Measurements from ENCODE around the gene TIMM29. TPM values are rescaled to one million over a fixed set of nuclear protein-coding genes. Genes with fewer than 3 reads are reported as not detected.

Gene TIMM29
- total RNA-seq, 3 donors from 2014 or later (not counting 1 experiment from before 2014, with no cell fraction given) = 20.7 to 30.9 (median 24.1) TPM

GRCh38 chr19:10963865-10964264 is 35.3 kb downstream of the TIMM29 start:
- ATAC-seq (no peak), DNase-seq (no peak)
- peak overlapping the region; percentile 56 for H3K4me3 Mint-ChIP-seq
- no peaks in the 10 kb centered on the region for H3K36me3 ChIP-seq (ENCODE audit: control insufficient read depth, insufficient read depth, low read length)
- H3K9me3 Mint-ChIP-seq = no peaks in the 10 kb centered on the region
- H3K4me1 ChIP-seq (ENCODE audit: control insufficient read depth, insufficient read depth, low read length) = peaks cover 47% of the 10 kb centered on the region
- H3K36me3 Mint-ChIP-seq = no peaks in the 10 kb centered on the region
- no peak overlapping the region for H3K4me3 ChIP-seq (ENCODE audit: low read length)
- no peaks in the 10 kb centered on the region for H3K27me3 ChIP-seq (ENCODE audit: control insufficient read depth, insufficient read depth, low read length)
- WGBS (ENCODE audit: insufficient coverage) = 64% methylated on average over 4 of the region's 4 CpGs
- H3K27ac ChIP-seq (ENCODE audit: low read length) = peak overlapping the region; percentile 48
- peaks cover 40 to 46% of the 10 kb centered on the region in 2 donors for H3K4me1 Mint-ChIP-seq
- no peak for TF ChIP-seq CTCF (IDR thresholded peaks at IDR 0.05)
- no peaks in the 10 kb centered on the region for H3K27me3 Mint-ChIP-seq (ENCODE audit: low read depth in 2 of 2)
- intact Hi-C loops (cut with micrococcal nuclease) = no loop called here
- H3K9me3 ChIP-seq (ENCODE audit: control insufficient read depth, insufficient read depth, low read length) = no peaks in the 10 kb centered on the region
- H3K27ac Mint-ChIP-seq = peak overlapping the region; percentile 69 to 95

- no peaks in the 10 kb centered on the region for H3K36me3 ChIP-seq (ENCODE audit: control insufficient read depth, insufficient read depth, low read length)
- 93% methylated on average over 4 of the region's 4 CpGs for WGBS (ENCODE audit: insufficient coverage)
Observed at GRCh38 chr19:10964903-10965302, 36.3 kb downstream of the TIMM29 start.

GRCh38 chr19:10965398-10965797 is 36.8 kb downstream of the TIMM29 start:
- ATAC-seq (no peak), DNase-seq (no peak)
- H3K9me3 ChIP-seq (ENCODE audit: control insufficient read depth, insufficient read depth, low read length) = no peaks in the 10 kb centered on the region
- Mint-ChIP-seq H3K36me3 (no peaks in the 10 kb centered on the region), H3K9me3 (no peaks in the 10 kb centered on the region), H3K4me3 (no peak overlapping the region), H3K27me3 (ENCODE audit: low read depth in 2 of 2) (no peaks in the 10 kb centered on the region), H3K4me1 (peaks cover 42 to 49% of the 10 kb centered on the region in 2 donors), H3K27ac (no peak overlapping the region)
- intact Hi-C loops (cut with micrococcal nuclease) = no loop called here
- no peaks in the 10 kb centered on the region for H3K36me3 ChIP-seq (ENCODE audit: control insufficient read depth, insufficient read depth, low read length)
- H3K4me3 ChIP-seq (ENCODE audit: low read length) = no peak overlapping the region
- peaks cover 39% of the 10 kb centered on the region for H3K4me1 ChIP-seq (ENCODE audit: control insufficient read depth, insufficient read depth, low read length)
- no peaks in the 10 kb centered on the region for H3K27me3 ChIP-seq (ENCODE audit: control insufficient read depth, insufficient read depth, low read length)
- 88% methylated on average over 4 of the region's 6 CpGs for WGBS (ENCODE audit: insufficient coverage)
- TF ChIP-seq CTCF (IDR thresholded peaks at IDR 0.05) = no peak
- no peak overlapping the region for H3K27ac ChIP-seq (ENCODE audit: low read length)

More at GRCh38 chr19:10964903-10965302, 36.3 kb downstream of the TIMM29 start:
- Mint-ChIP-seq H3K4me3 (no peak overlapping the region), H3K36me3 (no peaks in the 10 kb centered on the region), H3K4me1 (peaks cover 42 to 50% of the 10 kb centered on the region in 2 donors), H3K27ac (no peak overlapping the region), H3K27me3 (ENCODE audit: low read depth in 2 of 2) (no peaks in the 10 kb centered on the region), H3K9me3 (no peaks in the 10 kb centered on the region)
- Histone ChIP-seq H3K4me3 (ENCODE audit: low read length) (no peak overlapping the region), H3K9me3 (ENCODE audit: control insufficient read depth, insufficient read depth, low read length) (no peaks in the 10 kb centered on the region), H3K27me3 (ENCODE audit: control insufficient read depth, insufficient read depth, low read length) (no peaks in the 10 kb centered on the region), H3K4me1 (ENCODE audit: control insufficient read depth, insufficient read depth, low read length) (peaks cover 43% of the 10 kb centered on the region), H3K27ac (ENCODE audit: low read length) (no peak overlapping the region)
- no peak for TF ChIP-seq CTCF (IDR thresholded peaks at IDR 0.05)
- DNase-seq (no peak), ATAC-seq (no peak)
- intact Hi-C loops (cut with micrococcal nuclease) = no loop called here

- no peak for DNase-seq
- H3K27ac ChIP-seq (ENCODE audit: low read length) = no peak overlapping the region
- Mint-ChIP-seq H3K9me3 (no peaks in the 10 kb centered on the region), H3K27me3 (ENCODE audit: low read depth in 2 of 2) (no peaks in the 10 kb centered on the region), H3K27ac (no peak overlapping the region), H3K4me3 (no peak overlapping the region), H3K4me1 (peaks cover 41 to 46% of the 10 kb centered on the region in 2 donors), H3K36me3 (no peaks in the 10 kb centered on the region)
- no peak for ATAC-seq
- H3K4me3 ChIP-seq (ENCODE audit: low read length) = no peak overlapping the region
- intact Hi-C loops (cut with micrococcal nuclease) = no loop called here
- WGBS (ENCODE audit: insufficient coverage) = 96% methylated on average over 8 of the region's 8 CpGs
- H3K36me3 ChIP-seq (ENCODE audit: control insufficient read depth, insufficient read depth, low read length) = no peaks in the 10 kb centered on the region
- H3K9me3 ChIP-seq (ENCODE audit: control insufficient read depth, insufficient read depth, low read length) = no peaks in the 10 kb centered on the region
- TF ChIP-seq CTCF (IDR thresholded peaks at IDR 0.05) = no peak
- no peaks in the 10 kb centered on the region for H3K27me3 ChIP-seq (ENCODE audit: control insufficient read depth, insufficient read depth, low read length)
- H3K4me1 ChIP-seq (ENCODE audit: control insufficient read depth, insufficient read depth, low read length) = peaks cover 34% of the 10 kb centered on the region
Observed at GRCh38 chr19:10966809-10967208, 38.2 kb downstream of the TIMM29 start.

Measured in natural killer cell (primary cell).